ENCODE measurements around the gene FLRT2. TPM values are rescaled to one million over a fixed set of nuclear protein-coding genes. Genes with fewer than 3 reads are reported as not detected.

The FLRT2 gene
- total RNA-seq, 1 experiment from 2014 or later: 0.07 TPM

GRCh38 chr14:85583380-85583779 is 53.4 kb downstream of the FLRT2 start:
- H2AFZ ChIP-seq (ENCODE audit: low read length): no peak overlapping the region
- H3K4me2 ChIP-seq (ENCODE audit: low read length): no peak overlapping the region
- H4K20me1 ChIP-seq (ENCODE audit: low read length): no peaks in the 10 kb centered on the region
- H3K79me2 ChIP-seq (ENCODE audit: low read length): no peaks in the 10 kb centered on the region
- no peaks in the 10 kb centered on the region for H3F3A ChIP-seq (ENCODE audit: low read length, unreplicated experiment)
- no peak overlapping the region for H3K27ac ChIP-seq (ENCODE audit: low read length)
- no peak for DNase-seq
- H3K27me3 ChIP-seq (ENCODE audit: low read length): no peaks in the 10 kb centered on the region
- no peak for ATAC-seq
- no peaks in the 10 kb centered on the region for H3K9me2 ChIP-seq (replicated peaks; ENCODE audit: low read length)
- TF ChIP-seq EZH2 (IDR thresholded peaks at IDR 0.05; ENCODE audit: low read length, unreplicated experiment): no peak
- no peak for TF ChIP-seq EZH2phosphoT487 (IDR thresholded peaks at IDR 0.05; ENCODE audit: borderline replicate concordance, low read length)
- TF ChIP-seq CTCF (conservative IDR thresholded peaks at IDR 0.05; ENCODE audit: low read depth, low read length): no peak
- BruUV-seq (replicated peaks): no TSS peak
- intact Hi-C loops (cut with micrococcal nuclease): no loop called here
- H3K9ac ChIP-seq (ENCODE audit: low read length): no peak overlapping the region
- H3K4me1 ChIP-seq (ENCODE audit: insufficient read depth, low read length): peaks cover 8% of the 10 kb centered on the region; the same call in 1 of the 2 replicates
- no peaks in the 10 kb centered on the region for H3K36me3 ChIP-seq (ENCODE audit: low read depth, low read length)
- CTCF ChIA-PET: no interaction called here
- H3K9me3 ChIP-seq (ENCODE audit: low read length): no peaks in the 10 kb centered on the region
- POLR2A ChIA-PET (ENCODE audit: unreplicated experiment): no interaction called here
- H3K4me3 ChIP-seq (ENCODE audit: low read length): no peak overlapping the region

- peaks cover 8% of the 10 kb centered on the region; the same call in 1 of the 2 replicates for H3K4me1 ChIP-seq (ENCODE audit: insufficient read depth, low read length)
- CTCF ChIA-PET: no interaction called here
These were observed 54.5 kb downstream of the FLRT2 start for GRCh38 chr14:85584481-85584880.

More at GRCh38 chr14:85584481-85584880, 54.5 kb downstream of the FLRT2 start:
- no peak overlapping the region for H3K27ac ChIP-seq (ENCODE audit: low read length)
- DNase-seq (no peak), ATAC-seq (no peak)
- intact Hi-C loops (cut with micrococcal nuclease): no loop called here
- no peaks in the 10 kb centered on the region for H4K20me1 ChIP-seq (ENCODE audit: low read length)
- H3K27me3 ChIP-seq (ENCODE audit: low read length): no peaks in the 10 kb centered on the region
- no peaks in the 10 kb centered on the region for H3K36me3 ChIP-seq (ENCODE audit: low read depth, low read length)
- H3K9ac ChIP-seq (ENCODE audit: low read length): no peak overlapping the region
- H3K4me3 ChIP-seq (ENCODE audit: low read length): no peak overlapping the region
- POLR2A ChIA-PET (ENCODE audit: unreplicated experiment): no interaction called here
- H3K9me3 ChIP-seq (ENCODE audit: low read length): no peaks in the 10 kb centered on the region
- H3K9me2 ChIP-seq (replicated peaks; ENCODE audit: low read length): no peaks in the 10 kb centered on the region
- TF ChIP-seq CTCF (conservative IDR thresholded peaks at IDR 0.05; ENCODE audit: low read depth, low read length): no peak
- no peak for TF ChIP-seq EZH2phosphoT487 (IDR thresholded peaks at IDR 0.05; ENCODE audit: borderline replicate concordance, low read length)
- no peak for TF ChIP-seq EZH2 (IDR thresholded peaks at IDR 0.05; ENCODE audit: low read length, unreplicated experiment)
- no peaks in the 10 kb centered on the region for H3K79me2 ChIP-seq (ENCODE audit: low read length)
- BruUV-seq (replicated peaks): no TSS peak
- H3K4me2 ChIP-seq (ENCODE audit: low read length): no peak overlapping the region
- no peak overlapping the region for H2AFZ ChIP-seq (ENCODE audit: low read length)
- no peaks in the 10 kb centered on the region for H3F3A ChIP-seq (ENCODE audit: low read length, unreplicated experiment)

All from PC-3 (cell line).